ENCODE results near the gene KLHL11. TPM values are rescaled to one million over a fixed set of nuclear protein-coding genes. Genes with fewer than 3 reads are reported as not detected.

Gene KLHL11
- total and polyA plus RNA-seq, 10 of the 15 experiments (the other 5 are each of a cell fraction or from before 2014, with no cell fraction given) = 0.07 to 17.2 (median 10.1) TPM

GRCh38 chr17:41813152-41813680, 52.0 kb downstream of the KLHL11 start:
- H3K79me2 ChIP-seq (ENCODE audit: control insufficient read depth, insufficient read depth, low read length) = no peaks in the 10 kb centered on the region
- H3K9me3 ChIP-seq (replicated peaks; ENCODE audit: control insufficient read depth, insufficient read depth, low read length) = no peaks in the 10 kb centered on the region
- H4K20me1 ChIP-seq (ENCODE audit: control insufficient read depth, insufficient read depth) = no peaks in the 10 kb centered on the region; the same call in 1 of the 2 replicates
- no peak overlapping the region for H3K27ac ChIP-seq (ENCODE audit: control insufficient read depth, insufficient read depth)
- no peak for FAIRE-seq
- DNase-seq (ENCODE audit: low read depth, low spot score) = no peak
- H3K27me3 ChIP-seq (replicated peaks in 1 of 2; ENCODE audit: control insufficient read depth in 2 of 2, insufficient read depth in 2 of 2, low read length in 1 of 2) = peaks cover 0 to 7% of the 10 kb centered on the region in 2 experiments; a peak in 3 of 4 replicates
- H3K4me2 ChIP-seq (ENCODE audit: control insufficient read depth, insufficient read depth) = no peak overlapping the region
- CTCF ChIA-PET = no interaction called here
- no peaks in the 10 kb centered on the region for H3K36me3 ChIP-seq (ENCODE audit: control insufficient read depth in 2 of 2, insufficient read depth in 2 of 2, low read length in 1 of 2)
- no peak overlapping the region for H3K4me3 ChIP-seq
- SMC1A ChIA-PET (ENCODE audit: uncharacterized antibody, unreplicated experiment) = interaction anchor here (0.6 kb wide), 1 partner anchor 120 kb away, joined by 3 read pairs; no protein-coding TSS in a partner anchor
- 70% methylated on average over 12 of the region's 12 CpGs for WGBS (ENCODE audit: insufficient coverage, insufficient replicate concordance, low lambda C conversion rate, missing lambda C conversion rate)
- H3K4me1 ChIP-seq (ENCODE audit: control insufficient read depth, insufficient read depth, low read length) = peaks cover 8% of the 10 kb centered on the region; the same call in 1 of the 2 replicates
- H3K9ac ChIP-seq (ENCODE audit: control insufficient read depth, insufficient read depth, low read length) = no peak overlapping the region
- in situ Hi-C loops (cut with MboI) = no loop called here
- no peak overlapping the region for H2AFZ ChIP-seq (ENCODE audit: control insufficient read depth, low read depth, low read length)
- RAD21 ChIA-PET (ENCODE audit: unreplicated experiment) = no interaction called here
- TF ChIP-seq HCFC1 (IDR thresholded peaks at IDR 0.05; ENCODE audit: low read length) (no peak), GABPA (IDR thresholded peaks at IDR 0.05; ENCODE audit: low read depth) (no peak), USF2 (IDR thresholded peaks at IDR 0.05; ENCODE audit: borderline replicate concordance, low read depth, low read length) (no peak), STAT1 (conservative IDR thresholded peaks at IDR 0.05) (no peak)
- TF ChIP-seq, protein P1, sequence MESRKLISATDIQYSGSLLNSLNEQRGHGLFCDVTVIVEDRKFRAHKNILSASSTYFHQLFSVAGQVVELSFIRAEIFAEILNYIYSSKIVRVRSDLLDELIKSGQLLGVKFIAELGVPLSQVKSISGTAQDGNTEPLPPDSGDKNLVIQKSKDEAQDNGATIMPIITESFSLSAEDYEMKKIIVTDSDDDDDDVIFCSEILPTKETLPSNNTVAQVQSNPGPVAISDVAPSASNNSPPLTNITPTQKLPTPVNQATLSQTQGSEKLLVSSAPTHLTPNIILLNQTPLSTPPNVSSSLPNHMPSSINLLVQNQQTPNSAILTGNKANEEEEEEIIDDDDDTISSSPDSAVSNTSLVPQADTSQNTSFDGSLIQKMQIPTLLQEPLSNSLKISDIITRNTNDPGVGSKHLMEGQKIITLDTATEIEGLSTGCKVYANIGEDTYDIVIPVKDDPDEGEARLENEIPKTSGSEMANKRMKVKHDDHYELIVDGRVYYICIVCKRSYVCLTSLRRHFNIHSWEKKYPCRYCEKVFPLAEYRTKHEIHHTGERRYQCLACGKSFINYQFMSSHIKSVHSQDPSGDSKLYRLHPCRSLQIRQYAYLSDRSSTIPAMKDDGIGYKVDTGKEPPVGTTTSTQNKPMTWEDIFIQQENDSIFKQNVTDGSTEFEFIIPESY (IDR thresholded peaks at IDR 0.05) = no peak
- no TSS peak for BruUV-seq (replicated peaks)
- ATAC-seq = no peak
- intact Hi-C loops (cut with micrococcal nuclease; ENCODE audit: unreplicated experiment) = no loop called here
- POLR2A ChIA-PET = no interaction called here
